Fibroblast of lung (primary cell): ENCODE results near the gene JAK2.

Source experiments
- EZH2 ChIP-seq: IDR thresholded peaks from 2 replicates; pipeline ENCODE4 v1.5.1; 2012; ENCODE audit warnings: low read length, control low read depth, mild to moderate bottlenecking; ENCODE audit errors: missing control alignments
- TF ChIP-seq, protein P1 (sequence below), 2 donors: IDR thresholded peaks in 1 of 2; conservative IDR thresholded peaks in 1 of 2; 1 replicate in 1 of 2; 2 replicates in 1 of 2; pipeline ENCODE4 v1.5.1; 2011 to 2012; ENCODE audit warnings: low read length in 2 of 2, control low read depth in 1 of 2, inconsistent platforms in 1 of 2, low read depth in 1 of 2, mild to moderate bottlenecking in 1 of 2

DNA sequence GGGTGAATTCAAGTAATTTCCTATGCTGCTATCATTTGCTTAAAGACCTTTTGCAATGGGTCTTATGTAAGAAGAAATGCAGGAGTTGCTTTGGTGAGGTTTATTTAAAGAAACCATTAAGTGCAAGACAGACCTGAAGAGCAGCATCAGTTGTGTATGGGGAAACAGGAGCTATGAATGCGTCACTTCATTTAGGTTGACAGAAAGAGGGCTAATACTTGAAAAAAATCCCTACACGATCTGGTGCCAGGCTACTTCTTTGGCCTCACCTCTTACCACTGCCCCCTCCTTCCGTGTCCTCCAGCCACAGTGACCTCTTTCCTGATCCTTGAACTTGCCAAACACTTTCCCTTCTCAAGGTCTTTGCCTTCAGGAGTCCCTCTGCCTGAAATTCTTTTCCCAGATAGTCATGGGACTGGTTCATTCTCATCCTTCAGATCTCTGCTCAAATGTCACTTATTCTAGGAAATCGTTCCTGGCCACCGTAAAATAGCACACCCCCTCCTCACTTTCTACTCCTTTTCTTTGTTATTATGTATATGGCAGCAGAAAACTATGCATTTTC is 1.4 kb upstream of the JAK2 start:
- TF ChIP-seq, protein P1, sequence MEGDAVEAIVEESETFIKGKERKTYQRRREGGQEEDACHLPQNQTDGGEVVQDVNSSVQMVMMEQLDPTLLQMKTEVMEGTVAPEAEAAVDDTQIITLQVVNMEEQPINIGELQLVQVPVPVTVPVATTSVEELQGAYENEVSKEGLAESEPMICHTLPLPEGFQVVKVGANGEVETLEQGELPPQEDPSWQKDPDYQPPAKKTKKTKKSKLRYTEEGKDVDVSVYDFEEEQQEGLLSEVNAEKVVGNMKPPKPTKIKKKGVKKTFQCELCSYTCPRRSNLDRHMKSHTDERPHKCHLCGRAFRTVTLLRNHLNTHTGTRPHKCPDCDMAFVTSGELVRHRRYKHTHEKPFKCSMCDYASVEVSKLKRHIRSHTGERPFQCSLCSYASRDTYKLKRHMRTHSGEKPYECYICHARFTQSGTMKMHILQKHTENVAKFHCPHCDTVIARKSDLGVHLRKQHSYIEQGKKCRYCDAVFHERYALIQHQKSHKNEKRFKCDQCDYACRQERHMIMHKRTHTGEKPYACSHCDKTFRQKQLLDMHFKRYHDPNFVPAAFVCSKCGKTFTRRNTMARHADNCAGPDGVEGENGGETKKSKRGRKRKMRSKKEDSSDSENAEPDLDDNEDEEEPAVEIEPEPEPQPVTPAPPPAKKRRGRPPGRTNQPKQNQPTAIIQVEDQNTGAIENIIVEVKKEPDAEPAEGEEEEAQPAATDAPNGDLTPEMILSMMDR (conservative IDR thresholded peaks at IDR 0.05 in 1 of 2, IDR thresholded peaks at IDR 0.05 in 1 of 2; ENCODE audit: low read depth in 1 of 2, low read length in 2 of 2): no peak
- TF ChIP-seq EZH2: no peak
